KOPT-K1 (cell line): ENCODE data around the gene IFNK.
"Not testable (repeated sequence)": the region's sequence is repeated elsewhere in the genome, so short reads cannot be mapped to it uniquely, and the experiment has no call there.

ENCODE experiments used
- H3K27ac ChIP-seq: fragments of 200-600 bp; sonication (generic); 2 replicates; pipeline ENCODE4 v1.5.1; 2016; ENCODE audit warnings: antibody characterized with exemption, mild to moderate bottlenecking, low read depth, low read length; ENCODE audit not compliant: poor library complexity, severe bottlenecking
- H3K36me3 ChIP-seq: fragments of 200-600 bp; sonication (generic); 2 replicates; pipeline ENCODE4 v1.5.1; 2017; ENCODE audit warnings: antibody characterized with exemption, mild to moderate bottlenecking, low read length, moderate library complexity; ENCODE audit not compliant: insufficient read depth
- H3K9me3 ChIP-seq: fragments of 200-600 bp; sonication (generic); 2 replicates; pipeline ENCODE4 v1.5.1; 2017; ENCODE audit warnings: antibody characterized with exemption, low read length, mild to moderate bottlenecking; ENCODE audit not compliant: insufficient read depth, poor library complexity, severe bottlenecking

IFNK gene

DNA sequence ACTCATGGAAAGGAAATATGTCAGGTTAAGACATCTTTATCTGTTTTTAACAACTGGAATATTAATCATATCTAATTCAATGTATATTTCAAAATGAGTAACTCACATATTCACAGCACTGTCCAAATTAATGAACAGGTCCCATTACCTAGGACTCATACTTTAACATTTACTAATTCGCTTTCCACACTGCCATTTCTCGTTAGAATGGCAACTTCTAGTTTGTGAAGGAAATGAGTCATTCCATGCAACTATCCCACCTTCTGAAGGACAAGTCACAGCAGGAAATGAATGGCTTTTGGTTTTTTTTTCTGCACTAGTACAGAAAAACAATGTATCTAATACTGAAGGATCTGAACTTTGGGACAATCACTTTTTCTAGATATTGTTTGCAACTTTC, 24.6 kb upstream of the IFNK start:
- Histone ChIP-seq H3K27ac (no peak overlapping the region), H3K9me3 (no peaks in the 10 kb centered on the region), H3K36me3 (no peaks in the 10 kb centered on the region)

- not testable (repeated sequence) for H3K27ac ChIP-seq, H3K9me3 ChIP-seq, H3K36me3 ChIP-seq
Measured at GRCh38 chr9:27500902-27501301, 23.2 kb upstream of the IFNK start.

DNA sequence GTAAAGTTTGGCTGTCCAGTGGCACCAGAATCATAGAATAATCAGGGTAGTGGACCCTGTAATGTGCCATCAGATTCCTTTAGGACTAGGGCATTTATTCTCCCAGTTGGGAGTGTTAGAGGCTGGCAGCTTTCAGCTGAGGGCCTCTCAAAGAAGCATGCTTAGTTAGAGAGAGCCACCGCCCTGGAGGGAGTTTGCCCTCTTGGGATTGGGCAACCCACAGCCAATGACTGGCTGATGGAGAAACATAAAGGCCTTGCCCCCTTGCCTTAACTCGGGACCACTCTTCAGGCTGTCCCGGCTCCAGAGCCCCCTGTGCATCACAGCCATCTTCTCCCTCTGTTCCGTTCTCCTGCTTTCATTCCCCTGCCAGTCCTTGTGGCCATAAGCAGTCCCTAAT, 20.5 kb upstream of the IFNK start:
- Histone ChIP-seq H3K27ac (no peak overlapping the region), H3K36me3 (no peaks in the 10 kb centered on the region), H3K9me3 (no peaks in the 10 kb centered on the region)

GRCh38 chr9:27504259-27504658, 19.8 kb upstream of the IFNK start:
- no peak overlapping the region for H3K27ac ChIP-seq
- no peaks in the 10 kb centered on the region for H3K9me3 ChIP-seq
- H3K36me3 ChIP-seq = no peaks in the 10 kb centered on the region

DNA sequence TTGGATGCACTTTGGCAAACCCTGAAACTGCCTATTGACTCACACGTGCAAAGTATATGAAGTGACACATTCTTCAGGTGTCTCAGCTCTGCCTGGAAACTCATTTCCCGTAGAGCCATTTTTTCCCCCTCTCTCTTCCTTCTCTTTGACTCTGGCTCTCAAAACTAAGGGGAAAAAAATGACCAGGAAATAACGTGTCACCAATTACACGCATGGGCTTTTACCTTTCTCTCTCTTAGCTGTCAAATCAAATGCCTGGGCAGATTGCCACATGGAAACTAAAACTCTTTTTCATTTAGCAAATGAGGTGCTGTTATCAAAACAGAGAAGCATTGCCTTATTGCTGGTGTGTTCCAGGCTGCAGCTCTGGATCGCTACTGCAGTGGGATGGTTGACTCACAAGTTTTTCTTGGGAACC, 18.3 kb upstream of the IFNK start:
- H3K27ac ChIP-seq = no peak overlapping the region
- H3K36me3 ChIP-seq = no peaks in the 10 kb centered on the region
- no peaks in the 10 kb centered on the region for H3K9me3 ChIP-seq

GRCh38 chr9:27506981-27507380, 17.1 kb upstream of the IFNK start:
- Histone ChIP-seq H3K9me3 (no peaks in the 10 kb centered on the region), H3K36me3 (no peaks in the 10 kb centered on the region), H3K27ac (no peak overlapping the region)

DNA sequence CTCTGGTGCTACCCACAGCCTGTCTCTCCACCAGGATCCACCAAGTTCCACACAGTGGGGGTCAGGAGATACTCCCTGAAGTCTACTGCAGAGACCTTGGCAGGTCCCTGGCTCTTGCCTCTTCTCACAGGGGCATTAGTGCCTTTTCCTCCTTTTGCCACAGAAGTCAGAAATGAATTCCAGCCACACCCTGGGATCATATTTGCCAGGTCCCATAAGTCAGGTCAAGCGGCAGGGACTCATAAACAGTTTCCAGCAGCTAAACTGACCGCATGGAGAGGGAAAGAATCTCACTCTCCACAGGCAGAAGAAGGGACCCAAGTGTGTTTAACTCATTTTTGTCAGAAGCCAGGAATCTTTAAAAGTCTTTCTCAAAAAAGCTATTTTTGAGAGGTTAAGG, 13.3 kb upstream of the IFNK start:
- Histone ChIP-seq H3K9me3 (no peaks in the 10 kb centered on the region), H3K36me3 (no peaks in the 10 kb centered on the region), H3K27ac (no peak overlapping the region)

GRCh38 chr9:27511771-27512170, 12.3 kb upstream of the IFNK start:
- Histone ChIP-seq H3K9me3 (no peaks in the 10 kb centered on the region), H3K36me3 (no peaks in the 10 kb centered on the region), H3K27ac (no peak overlapping the region)

GRCh38 chr9:27514551-27514950, 9.5 kb upstream of the IFNK start:
- Histone ChIP-seq H3K9me3 (no peaks in the 10 kb centered on the region), H3K27ac (no peak overlapping the region), H3K36me3 (no peaks in the 10 kb centered on the region)

DNA sequence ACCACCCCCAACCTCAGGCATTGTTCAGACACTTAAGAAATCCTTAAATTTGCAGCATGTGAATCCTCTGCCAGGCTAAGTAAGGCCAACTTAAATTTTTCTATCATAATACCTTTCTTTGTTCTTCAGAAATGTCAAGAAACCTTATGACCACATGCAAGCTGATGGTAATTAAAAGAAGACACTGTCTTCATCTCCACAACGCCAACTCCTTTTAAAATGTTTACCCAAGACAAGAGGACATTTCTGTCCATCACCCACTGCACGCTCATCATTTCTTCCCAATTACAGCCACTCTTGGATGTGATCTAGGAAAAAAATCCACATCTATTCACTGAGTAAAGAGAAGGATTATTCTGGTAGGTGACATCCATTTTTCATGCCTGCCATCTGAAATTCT, 6.1 kb upstream of the IFNK start:
- Histone ChIP-seq H3K36me3 (no peaks in the 10 kb centered on the region), H3K27ac (no peak overlapping the region), H3K9me3 (no peaks in the 10 kb centered on the region)

DNA sequence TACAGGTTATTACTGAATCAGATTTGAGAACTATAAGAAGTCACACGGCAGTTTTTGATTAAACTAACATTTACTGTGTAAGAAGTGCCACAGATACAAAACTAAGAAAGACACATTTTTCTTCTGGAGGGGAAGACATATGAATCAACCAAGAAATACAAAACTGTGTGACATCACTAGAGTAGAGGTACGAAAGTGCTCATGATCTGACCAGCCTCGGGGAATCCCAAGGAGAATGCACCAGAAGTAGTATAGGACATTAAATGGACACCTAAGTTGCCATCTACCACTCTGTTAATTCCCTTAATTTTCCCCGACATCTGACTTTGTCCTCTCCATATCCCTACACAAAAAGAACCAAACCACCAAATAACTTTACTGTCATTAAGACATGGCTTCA, 5.3 kb upstream of the IFNK start:
- H3K27ac ChIP-seq = no peak overlapping the region
- no peaks in the 10 kb centered on the region for H3K36me3 ChIP-seq
- H3K9me3 ChIP-seq = no peaks in the 10 kb centered on the region

DNA sequence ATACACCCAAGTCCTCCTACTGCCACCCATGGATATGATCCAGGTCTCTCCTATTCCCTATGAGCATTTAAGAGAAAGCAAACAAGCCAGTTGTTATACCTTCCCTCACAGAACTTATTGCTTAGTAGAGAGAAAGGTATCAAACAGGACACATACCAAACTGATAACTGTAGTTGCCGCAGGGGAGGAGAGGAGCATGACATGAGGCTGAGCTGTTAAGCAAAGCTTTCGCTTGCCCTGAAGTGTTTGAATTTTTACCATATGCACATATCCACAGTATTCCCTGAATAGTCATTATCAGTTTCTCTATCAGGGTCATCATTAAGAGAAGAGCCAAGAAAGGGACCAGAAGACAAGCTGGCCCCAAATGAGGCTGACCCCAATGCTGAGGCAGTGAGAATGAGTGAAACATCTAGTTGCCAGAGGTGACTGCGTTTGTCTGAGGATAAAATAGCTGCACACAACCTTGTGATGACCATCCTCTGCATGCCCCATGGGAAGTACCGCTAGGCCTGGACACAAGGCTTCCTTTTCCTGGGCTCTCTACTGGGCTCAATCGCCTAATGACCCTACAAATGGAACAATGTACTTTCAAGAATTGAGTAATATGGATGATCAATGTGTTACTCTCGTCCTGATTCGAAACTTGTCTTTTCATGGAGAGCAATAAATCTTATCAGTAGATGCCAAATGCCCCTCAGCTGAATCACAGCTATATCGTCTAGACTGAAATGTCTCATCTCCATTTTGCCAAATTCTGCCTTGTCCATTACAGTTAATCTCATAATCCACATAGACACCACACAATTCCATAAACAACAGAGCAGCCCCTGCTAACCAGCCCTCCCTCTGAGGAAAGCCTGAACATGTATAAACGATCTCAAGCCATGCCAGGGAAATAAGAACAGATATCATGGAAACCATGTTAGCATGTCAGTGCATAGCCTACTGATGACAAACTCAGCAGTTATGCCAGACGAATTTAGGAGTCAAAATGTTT, 4.3 kb upstream of the IFNK start:
- H3K36me3 ChIP-seq = no peaks in the 10 kb centered on the region
- no peaks in the 10 kb centered on the region for H3K9me3 ChIP-seq
- no peak overlapping the region for H3K27ac ChIP-seq

DNA sequence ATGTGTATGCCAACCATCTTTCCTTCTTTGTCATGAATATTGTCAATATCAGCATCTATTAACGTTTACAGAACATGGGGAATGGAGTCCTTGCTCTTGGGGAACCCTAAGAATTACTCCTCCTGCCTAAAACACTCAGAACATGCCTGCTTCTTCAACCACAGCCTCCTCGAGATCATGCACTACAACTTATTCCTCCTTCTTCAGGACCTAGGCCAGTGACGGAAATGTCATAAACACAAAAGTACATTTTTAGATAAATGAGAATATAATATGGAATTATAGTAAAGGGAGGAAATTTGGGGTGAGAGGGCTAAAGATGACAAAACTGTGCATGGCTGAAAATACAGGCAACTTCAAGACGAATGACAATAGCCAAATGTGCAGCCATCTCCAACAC, 3.1 kb upstream of the IFNK start:
- Histone ChIP-seq H3K9me3 (no peaks in the 10 kb centered on the region), H3K36me3 (no peaks in the 10 kb centered on the region), H3K27ac (no peak overlapping the region)

DNA sequence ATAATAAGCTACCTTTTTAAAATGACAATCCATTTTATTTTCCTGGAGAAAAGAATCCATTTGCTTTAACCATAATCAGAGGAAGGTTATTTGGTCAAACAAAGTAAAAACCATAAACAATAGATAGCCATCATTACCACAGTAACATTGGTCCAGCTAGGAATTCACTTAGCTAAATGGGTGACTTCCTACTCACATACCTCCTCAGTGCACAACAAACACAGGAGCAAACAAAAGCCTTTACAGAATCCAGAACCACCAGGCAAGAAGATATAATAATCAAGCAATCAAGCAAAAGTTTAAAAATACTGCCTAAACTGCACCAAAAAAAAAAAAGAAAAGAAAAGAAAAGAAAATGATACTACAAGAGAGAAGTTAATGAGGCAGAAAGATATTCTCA, 949 bp upstream of the IFNK start:
- H3K36me3 ChIP-seq = no peaks in the 10 kb centered on the region
- no peak overlapping the region for H3K27ac ChIP-seq
- no peaks in the 10 kb centered on the region for H3K9me3 ChIP-seq

DNA sequence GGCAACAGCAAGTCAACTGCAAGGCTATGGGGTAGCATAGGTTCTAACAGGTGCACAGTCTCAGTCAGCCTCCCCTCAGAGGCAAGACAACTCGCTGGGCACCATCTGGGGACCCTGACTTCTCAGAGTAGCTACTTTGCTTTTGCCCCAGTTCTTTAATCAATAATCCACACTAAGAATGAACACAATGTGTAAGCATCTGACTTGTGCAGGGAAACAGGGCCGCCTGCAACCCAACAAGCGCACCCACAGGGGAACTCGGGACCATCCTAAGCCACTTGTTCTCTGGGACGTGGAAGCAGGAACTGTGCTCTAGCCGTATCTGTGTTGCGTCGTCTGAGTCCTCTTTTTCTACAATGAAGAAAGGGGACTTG, 3.6 kb downstream of the IFNK start:
- Histone ChIP-seq H3K36me3 (no peaks in the 10 kb centered on the region), H3K9me3 (no peaks in the 10 kb centered on the region), H3K27ac (no peak overlapping the region)
